Immature natural killer cell (primary cell): ENCODE results near the gene OSBPL3. TPM values are rescaled to one million over a fixed set of nuclear protein-coding genes. Genes with fewer than 3 reads are reported as not detected.

Experiments
- DNase-seq, 3 donors: peaks; one replicate each; pipeline ENCODE4 v3.0.0; 2022; ENCODE audit warnings: mixed read lengths in 1 of 3
- H3K27ac Mint-ChIP-seq, 6 donors: one replicate each; pipeline ENCODE4 v1.8.0; 2020; ENCODE audit warnings: mixed read lengths in 6 of 6, mild to moderate bottlenecking in 5 of 6, inconsistent platforms in 4 of 6, moderate library complexity in 3 of 6
- H3K27me3 Mint-ChIP-seq, 3 donors: one replicate each; pipeline ENCODE4 v1.8.0; 2020 to 2021; ENCODE audit warnings: low read depth in 3 of 3, mild to moderate bottlenecking in 3 of 3, mixed read lengths in 3 of 3, moderate library complexity in 3 of 3, inconsistent platforms in 1 of 3
- H3K36me3 Mint-ChIP-seq, 3 donors: one replicate each; pipeline ENCODE4 v1.8.0; 2020; ENCODE audit warnings: mixed read lengths in 3 of 3, inconsistent platforms in 2 of 3, mild to moderate bottlenecking in 2 of 3
- H3K4me1 Mint-ChIP-seq, 2 donors: one replicate each; pipeline ENCODE4 v1.8.0; 2020; ENCODE audit warnings: inconsistent platforms in 2 of 2, mild to moderate bottlenecking in 2 of 2, mixed read lengths in 2 of 2, moderate library complexity in 1 of 2
- H3K4me3 Mint-ChIP-seq, 5 donors: one replicate each; pipeline ENCODE4 v1.8.0; 2020; ENCODE audit warnings: mild to moderate bottlenecking in 5 of 5, mixed read lengths in 5 of 5, inconsistent platforms in 3 of 5, moderate library complexity in 3 of 5
- H3K9me3 Mint-ChIP-seq, 6 donors: one replicate each; pipeline ENCODE4 v1.8.0; 2020; ENCODE audit warnings: mild to moderate bottlenecking in 6 of 6, mixed read lengths in 6 of 6, inconsistent platforms in 4 of 6, moderate library complexity in 3 of 6
- polyA plus RNA-seq, 3 donors: library from polyadenylated mRNA; unstranded; fragments of 300-500 nt; fragmentation: Illumina TruSeq; gene quantifications; one replicate each; pipeline ENCODE4 v1.2.3, GENCODE V29; 2021

Gene OSBPL3
- polyA plus RNA-seq, 3 donors from 2014 or later = 6.4 to 20.0 (median 8.5) TPM

- Mint-ChIP-seq H3K27me3 (peaks cover 0 to 4% (median 0%) of the 10 kb centered on the region in 3 donors), H3K4me1 (peaks cover 48% of the 10 kb centered on the region in 2 donors)
Observed at GRCh38 chr7:24825931-24826661, 153.9 kb downstream of the OSBPL3 start.

DNA sequence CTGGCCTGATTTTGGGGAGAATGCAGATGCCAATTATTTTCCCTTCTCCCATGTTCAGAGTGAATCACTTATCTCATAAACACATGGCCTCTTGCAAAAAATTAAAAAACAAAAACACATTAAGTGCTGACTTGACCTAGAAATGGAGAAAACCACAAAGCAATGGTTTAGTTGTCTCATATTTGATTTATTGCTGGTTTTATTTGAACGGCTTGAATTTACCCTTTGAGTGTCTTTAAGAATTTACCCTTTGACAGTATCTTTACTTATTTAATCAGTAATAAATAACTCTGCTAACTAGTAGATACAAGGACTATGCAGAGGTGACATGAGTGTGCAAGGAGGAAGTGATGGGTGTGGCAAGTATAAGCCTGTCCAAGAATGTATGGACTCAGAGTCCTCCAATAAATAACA lies 154.6 kb downstream of the OSBPL3 start:
- no peak for DNase-seq
- Mint-ChIP-seq H3K27me3 (peaks cover 0 to 7% (median 0%) of the 10 kb centered on the region in 3 donors), H3K27ac (peak overlapping the region; percentile 58 to 94 (median 82)), H3K4me1 (peaks cover 55 to 56% of the 10 kb centered on the region in 2 donors), H3K36me3 (peaks cover 7 to 16% (median 15%) of the 10 kb centered on the region in 3 donors), H3K9me3 (no peaks in the 10 kb centered on the region), H3K4me3 (peak overlapping the region in 4 of 5 donors; percentile 14 to 67 (median 32))

More at GRCh38 chr7:24825931-24826661, 153.9 kb downstream of the OSBPL3 start:
- DNase-seq = no peak
- Mint-ChIP-seq H3K27ac (peak overlapping the region; percentile 58 to 94 (median 86)), H3K4me3 (peak overlapping the region; percentile 36 to 72 (median 46)), H3K36me3 (peaks cover 14 to 22% (median 19%) of the 10 kb centered on the region in 3 donors), H3K9me3 (no peaks in the 10 kb centered on the region)

DNA sequence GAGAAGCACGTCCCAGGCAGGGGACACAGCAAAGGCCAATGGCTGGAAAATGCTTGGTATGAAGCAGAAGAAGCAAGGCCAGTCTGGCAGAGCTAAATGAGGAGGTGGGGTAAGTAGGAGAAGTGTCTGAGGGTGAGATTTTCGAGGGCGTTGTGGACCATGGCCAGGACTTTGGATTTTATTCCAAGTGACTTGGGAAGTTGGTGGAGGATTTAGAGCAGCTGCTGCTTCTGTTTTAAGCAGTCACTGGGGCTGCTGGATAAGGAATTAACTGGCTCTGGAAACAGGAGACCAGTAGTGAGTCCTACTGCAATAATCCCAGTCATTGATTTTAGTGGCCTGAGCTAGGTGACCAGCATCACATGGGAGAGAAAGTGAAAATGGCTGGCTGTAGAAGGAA lies 155.1 kb downstream of the OSBPL3 start:
- Mint-ChIP-seq H3K27ac (peak overlapping the region; percentile 58 to 94 (median 78)), H3K36me3 (peaks cover 4 to 14% (median 13%) of the 10 kb centered on the region in 3 donors), H3K9me3 (no peaks in the 10 kb centered on the region), H3K27me3 (peaks cover 0 to 7% (median 0%) of the 10 kb centered on the region in 3 donors), H3K4me1 (peaks cover 60% of the 10 kb centered on the region in 2 donors), H3K4me3 (peak overlapping the region; percentile 12 to 67 (median 14))
- no peak for DNase-seq

DNA sequence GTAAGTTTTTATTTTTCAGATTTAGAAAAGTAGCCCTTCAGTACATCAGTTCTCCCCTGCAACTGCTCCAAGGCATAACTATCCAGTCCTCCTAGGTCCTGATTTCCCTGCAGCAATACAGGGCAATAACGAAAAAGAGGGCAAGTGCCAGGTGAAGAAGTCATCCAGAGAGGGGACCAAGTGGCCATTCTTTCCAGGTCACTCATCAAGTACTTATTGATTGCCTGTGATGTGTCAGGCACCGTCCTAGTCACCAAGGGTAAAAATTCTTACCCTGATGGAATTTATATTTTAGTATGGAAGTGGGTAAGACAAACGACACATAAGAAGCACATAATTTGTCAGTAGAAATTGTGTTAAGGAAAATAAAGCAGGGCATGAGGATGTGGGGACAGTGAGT lies 155.6 kb downstream of the OSBPL3 start:
- Mint-ChIP-seq H3K27ac (peak overlapping the region in 5 of 6 donors; percentile 58 to 94 (median 79)), H3K27me3 (peaks cover 0 to 7% (median 0%) of the 10 kb centered on the region in 3 donors), H3K4me3 (peak overlapping the region in 3 of 5 donors; percentile 12 to 67 (median 13)), H3K4me1 (peaks cover 64 to 65% of the 10 kb centered on the region in 2 donors), H3K9me3 (no peaks in the 10 kb centered on the region), H3K36me3 (peaks cover 4 to 13% (median 12%) of the 10 kb centered on the region in 3 donors)
- no peak for DNase-seq

DNA sequence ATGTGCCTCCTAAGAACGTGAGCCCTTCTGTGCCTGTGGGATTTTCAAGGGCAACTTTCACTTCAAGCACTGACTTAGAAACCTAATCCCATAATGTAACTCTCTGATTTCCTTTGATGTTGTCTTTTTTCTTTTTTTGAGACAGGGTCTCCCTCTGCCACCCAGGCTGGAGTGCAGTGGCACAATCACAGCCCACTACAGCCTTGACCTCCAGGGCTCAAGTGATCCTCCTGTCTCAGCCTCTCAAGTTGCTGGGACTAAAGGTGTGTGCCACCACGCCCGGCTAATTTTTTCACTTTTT lies 158.3 kb downstream of the OSBPL3 start:
- Mint-ChIP-seq H3K4me3 (peak overlapping the region; percentile 78 to 89 (median 82)), H3K27me3 (peaks cover 0 to 10% (median 0%) of the 10 kb centered on the region in 3 donors), H3K36me3 (peaks cover 9 to 20% (median 12%) of the 10 kb centered on the region in 3 donors), H3K4me1 (peaks cover 52 to 62% of the 10 kb centered on the region in 2 donors), H3K27ac (peak overlapping the region; percentile 97 to 99 (median 98)), H3K9me3 (no peaks in the 10 kb centered on the region)
- DNase-seq = no peak

GRCh38 chr7:24821045-24821753 lies 158.8 kb downstream of the OSBPL3 start:
- Mint-ChIP-seq H3K4me1 (peaks cover 47 to 57% of the 10 kb centered on the region in 2 donors), H3K4me3 (peak overlapping the region; percentile 78 to 89 (median 82)), H3K27ac (peak overlapping the region; percentile 97 to 99 (median 98)), H3K27me3 (peaks cover 0 to 10% (median 0%) of the 10 kb centered on the region in 3 donors), H3K9me3 (no peaks in the 10 kb centered on the region), H3K36me3 (peaks cover 12 to 23% (median 17%) of the 10 kb centered on the region in 3 donors)
- DNase-seq = peak; percentile 76 to 77 (median 76)

DNA sequence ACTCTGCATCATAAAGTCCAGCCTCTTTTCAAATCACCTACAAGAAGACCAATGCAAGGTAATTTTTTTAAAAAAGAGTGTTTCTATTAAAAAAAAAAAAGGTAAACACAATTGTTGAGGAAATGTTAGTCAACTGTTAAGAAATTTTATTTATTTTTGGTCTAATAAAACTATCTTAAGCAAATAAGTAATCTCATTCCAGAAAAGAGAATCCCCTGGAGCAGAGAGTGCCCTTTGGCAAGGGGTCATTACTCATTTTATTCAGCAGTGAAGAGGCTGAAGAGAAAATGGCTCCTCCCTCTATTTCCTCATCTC lies 159.3 kb downstream of the OSBPL3 start:
- Mint-ChIP-seq H3K4me1 (peaks cover 42 to 52% of the 10 kb centered on the region in 2 donors), H3K4me3 (peak overlapping the region; percentile 81 to 94 (median 87)), H3K36me3 (peaks cover 12 to 25% (median 18%) of the 10 kb centered on the region in 3 donors), H3K9me3 (no peaks in the 10 kb centered on the region), H3K27ac (peak overlapping the region; percentile 97 to 99 (median 98)), H3K27me3 (peaks cover 0 to 10% (median 0%) of the 10 kb centered on the region in 3 donors)
- no peak for DNase-seq

GRCh38 chr7:24819916-24820689 lies 159.9 kb downstream of the OSBPL3 start:
- peaks cover 0 to 10% (median 0%) of the 10 kb centered on the region in 3 donors for H3K27me3 Mint-ChIP-seq

GRCh38 chr7:24817339-24817738 lies 162.6 kb downstream of the OSBPL3 start:
- H3K27me3 Mint-ChIP-seq = peaks cover 0 to 10% (median 3%) of the 10 kb centered on the region in 3 donors
- no peaks in the 10 kb centered on the region for H3K9me3 Mint-ChIP-seq
- peaks cover 26 to 32% of the 10 kb centered on the region in 2 donors for H3K4me1 Mint-ChIP-seq
- H3K36me3 Mint-ChIP-seq = peaks cover 14 to 42% (median 20%) of the 10 kb centered on the region in 3 donors
- DNase-seq = no peak
- peak overlapping the region in 2 of 6 donors; percentile 22 to 85 for H3K27ac Mint-ChIP-seq
- H3K4me3 Mint-ChIP-seq = no peak overlapping the region

More at GRCh38 chr7:24819916-24820689, 159.9 kb downstream of the OSBPL3 start:
- H3K27ac Mint-ChIP-seq = peak overlapping the region; percentile 97 to 99 (median 98)
- DNase-seq = peak; percentile 75 to 79 (median 79)
- peak overlapping the region; percentile 81 to 94 (median 87) for H3K4me3 Mint-ChIP-seq
- H3K4me1 Mint-ChIP-seq = peaks cover 36 to 46% of the 10 kb centered on the region in 2 donors
- H3K9me3 Mint-ChIP-seq = no peaks in the 10 kb centered on the region
- peaks cover 14 to 30% (median 18%) of the 10 kb centered on the region in 3 donors for H3K36me3 Mint-ChIP-seq

- no peak for DNase-seq
- no peaks in the 10 kb centered on the region for H3K9me3 Mint-ChIP-seq
- peaks cover 0 to 10% (median 3%) of the 10 kb centered on the region in 3 donors for H3K27me3 Mint-ChIP-seq
- H3K4me1 Mint-ChIP-seq = peaks cover 23 to 29% of the 10 kb centered on the region in 2 donors
- H3K36me3 Mint-ChIP-seq = peaks cover 14 to 44% (median 20%) of the 10 kb centered on the region in 3 donors
- H3K27ac Mint-ChIP-seq = peak overlapping the region in 1 of 6 donors; percentile 33
- H3K4me3 Mint-ChIP-seq = no peak overlapping the region
Observed at GRCh38 chr7:24816868-24817267, 163.1 kb downstream of the OSBPL3 start.

DNA sequence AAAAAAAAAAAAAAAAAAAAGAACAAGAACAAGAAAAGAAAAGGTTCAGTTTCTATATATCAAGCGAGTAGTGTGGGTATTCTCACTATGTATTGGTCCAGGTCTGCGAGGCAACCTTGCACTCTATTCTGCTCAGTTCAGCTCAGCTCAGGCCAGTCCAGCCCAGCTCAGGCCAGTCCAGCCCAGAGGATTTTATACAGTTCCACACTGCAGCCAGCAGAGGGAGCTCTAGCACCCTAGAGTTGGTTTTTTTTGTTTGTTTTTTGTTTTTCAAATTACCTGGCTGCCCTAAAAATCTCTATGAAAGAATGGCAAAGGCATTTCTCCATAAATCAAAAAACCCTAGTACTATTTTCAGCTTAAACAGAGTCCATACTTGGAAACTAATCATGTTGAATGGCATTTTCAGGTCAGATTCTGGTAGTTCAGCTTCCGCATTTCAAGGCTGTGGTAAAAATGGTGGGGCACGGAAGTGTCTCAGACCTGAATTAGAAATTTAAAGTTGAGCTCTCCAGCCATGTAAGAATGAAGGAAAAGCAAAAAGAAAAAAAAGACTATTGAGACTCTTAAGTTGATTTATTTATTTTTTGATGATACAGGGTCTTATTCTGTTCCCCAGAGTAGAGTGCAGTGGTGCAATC lies 167.6 kb downstream of the OSBPL3 start:
- DNase-seq = peak; percentile 32 to 48 (median 42)
- Mint-ChIP-seq H3K4me3 (no peak overlapping the region), H3K9me3 (no peaks in the 10 kb centered on the region), H3K4me1 (no peaks in the 10 kb centered on the region), H3K27ac (peak overlapping the region in 2 of 6 donors; percentile 34 to 63), H3K36me3 (peaks cover 20 to 66% (median 36%) of the 10 kb centered on the region in 3 donors), H3K27me3 (peaks cover 0 to 3% (median 3%) of the 10 kb centered on the region in 3 donors)

DNA sequence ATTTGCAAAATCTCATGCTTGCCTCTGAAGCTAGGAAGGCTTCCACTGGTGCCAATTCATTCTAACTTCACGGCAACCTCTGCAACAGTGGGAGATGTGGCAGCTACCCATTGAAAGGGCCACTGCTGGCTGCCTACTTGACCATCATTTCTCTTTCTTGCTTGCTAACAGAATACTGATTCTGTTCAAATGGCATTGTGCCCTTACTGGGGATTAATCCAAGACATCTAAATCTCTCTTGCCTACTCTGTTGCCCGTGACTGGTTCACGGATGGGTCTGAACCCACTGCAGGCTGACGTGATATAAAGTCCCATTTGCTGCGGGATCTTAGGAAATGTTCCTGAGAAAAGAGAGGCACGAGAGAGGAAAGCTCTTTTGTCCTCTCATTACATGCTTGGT lies 171.5 kb downstream of the OSBPL3 start:
- H3K27ac Mint-ChIP-seq = peak overlapping the region in 1 of 6 donors; percentile 35
- H3K4me3 Mint-ChIP-seq = no peak overlapping the region
- H3K27me3 Mint-ChIP-seq = peaks cover 0 to 3% (median under 1%) of the 10 kb centered on the region in 3 donors
- no peak for DNase-seq
- H3K9me3 Mint-ChIP-seq = no peaks in the 10 kb centered on the region
- no peaks in the 10 kb centered on the region for H3K4me1 Mint-ChIP-seq
- peaks cover 19 to 55% (median 43%) of the 10 kb centered on the region in 3 donors for H3K36me3 Mint-ChIP-seq

GRCh38 chr7:24802300-24802699 lies 177.7 kb downstream of the OSBPL3 start:
- no peak for DNase-seq
- Mint-ChIP-seq H3K27ac (no peak overlapping the region), H3K36me3 (peaks cover 44 to 49% (median 49%) of the 10 kb centered on the region in 3 donors), H3K9me3 (no peaks in the 10 kb centered on the region), H3K27me3 (no peaks in the 10 kb centered on the region), H3K4me1 (peaks cover 2 to 10% of the 10 kb centered on the region in 2 donors), H3K4me3 (no peak overlapping the region)
